Measurements from ENCODE around the gene SLC34A3.
A peak's percentile ranks its signal among the peaks of the same experiment; 100 is the strongest.

The SLC34A3 gene

DNA sequence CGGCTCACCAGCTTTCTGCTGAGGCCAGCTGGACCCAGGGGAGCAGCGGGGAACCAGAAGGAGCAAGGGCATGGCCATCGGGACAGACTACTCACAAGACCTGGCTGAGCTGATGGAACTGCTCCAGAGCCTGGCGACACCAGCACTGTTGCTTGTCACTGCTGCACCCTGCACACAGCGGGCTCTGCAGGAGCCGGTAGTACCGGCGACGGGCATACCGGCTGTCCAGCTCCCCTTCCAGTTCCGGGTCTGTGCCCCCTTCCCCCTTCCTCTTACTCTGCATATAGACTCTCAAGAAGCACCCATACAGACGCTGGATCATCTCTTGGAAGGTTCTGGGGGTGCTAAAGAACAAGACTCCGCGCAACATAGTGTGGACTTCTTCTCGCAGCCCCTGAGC lies 43.3 kb upstream of the SLC34A3 start:
- Histone ChIP-seq H3K4me3 (ENCODE audit: low read length) (peak overlapping the region; percentile 98), H3K27me3 (replicated peaks; ENCODE audit: insufficient read depth, low read length) (no peaks in the 10 kb centered on the region), H3K9ac (ENCODE audit: low read length) (peak overlapping the region; percentile 93), H3K79me2 (ENCODE audit: low read length) (peaks cover 59% of the 10 kb centered on the region), H3F3A (ENCODE audit: insufficient read depth, low read length) (peaks cover 19% of the 10 kb centered on the region), H3K9me3 (replicated peaks; ENCODE audit: insufficient read depth, low read length) (no peaks in the 10 kb centered on the region), H3K36me3 (replicated peaks; ENCODE audit: insufficient read depth, low read length) (no peaks in the 10 kb centered on the region), H3K4me1 (ENCODE audit: low read length) (peaks cover 17% of the 10 kb centered on the region), H3K4me2 (ENCODE audit: low read depth, low read length) (peak overlapping the region; percentile 91), H3K9me2 (replicated peaks; ENCODE audit: insufficient read depth, low read length) (no peaks in the 10 kb centered on the region), H2AFZ (ENCODE audit: low read length) (no peak overlapping the region), H3K27ac (ENCODE audit: low read length) (no peak overlapping the region), H4K20me1 (ENCODE audit: insufficient read depth, low read length) (no peaks in the 10 kb centered on the region)
- TF ChIP-seq, protein P1, sequence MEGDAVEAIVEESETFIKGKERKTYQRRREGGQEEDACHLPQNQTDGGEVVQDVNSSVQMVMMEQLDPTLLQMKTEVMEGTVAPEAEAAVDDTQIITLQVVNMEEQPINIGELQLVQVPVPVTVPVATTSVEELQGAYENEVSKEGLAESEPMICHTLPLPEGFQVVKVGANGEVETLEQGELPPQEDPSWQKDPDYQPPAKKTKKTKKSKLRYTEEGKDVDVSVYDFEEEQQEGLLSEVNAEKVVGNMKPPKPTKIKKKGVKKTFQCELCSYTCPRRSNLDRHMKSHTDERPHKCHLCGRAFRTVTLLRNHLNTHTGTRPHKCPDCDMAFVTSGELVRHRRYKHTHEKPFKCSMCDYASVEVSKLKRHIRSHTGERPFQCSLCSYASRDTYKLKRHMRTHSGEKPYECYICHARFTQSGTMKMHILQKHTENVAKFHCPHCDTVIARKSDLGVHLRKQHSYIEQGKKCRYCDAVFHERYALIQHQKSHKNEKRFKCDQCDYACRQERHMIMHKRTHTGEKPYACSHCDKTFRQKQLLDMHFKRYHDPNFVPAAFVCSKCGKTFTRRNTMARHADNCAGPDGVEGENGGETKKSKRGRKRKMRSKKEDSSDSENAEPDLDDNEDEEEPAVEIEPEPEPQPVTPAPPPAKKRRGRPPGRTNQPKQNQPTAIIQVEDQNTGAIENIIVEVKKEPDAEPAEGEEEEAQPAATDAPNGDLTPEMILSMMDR (IDR thresholded peaks at IDR 0.05; ENCODE audit: low read length): no peak
- TF ChIP-seq EZH2phosphoT487 (IDR thresholded peaks at IDR 0.05; ENCODE audit: low read length): no peak
- TF ChIP-seq EZH2 (optimal IDR thresholded peaks at IDR 0.05; ENCODE audit: low read depth, low read length): no peak
- DNase-seq: no peak

DNA sequence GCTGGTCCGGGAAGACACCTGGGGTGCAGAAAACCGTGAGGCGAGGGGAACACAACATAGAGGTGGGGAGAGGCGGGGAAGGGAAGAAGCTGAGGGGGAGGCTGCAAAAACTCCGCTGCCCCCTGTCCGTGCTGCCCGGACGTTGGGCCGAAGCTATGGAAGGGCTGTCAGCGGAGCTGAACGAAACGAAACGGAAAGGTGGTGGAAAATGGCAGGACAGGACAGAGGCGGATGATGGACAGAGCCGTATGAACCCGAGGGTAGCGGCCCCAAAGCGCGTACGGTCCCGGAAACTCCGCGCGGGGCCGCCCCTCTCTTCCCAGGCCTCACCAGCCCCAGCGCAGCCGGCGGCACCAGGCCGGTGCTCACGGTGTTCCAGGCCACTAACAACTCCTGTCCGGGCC lies 42.6 kb upstream of the SLC34A3 start:
- H3K36me3 ChIP-seq (replicated peaks; ENCODE audit: insufficient read depth, low read length): no peaks in the 10 kb centered on the region
- DNase-seq: no peak

DNA sequence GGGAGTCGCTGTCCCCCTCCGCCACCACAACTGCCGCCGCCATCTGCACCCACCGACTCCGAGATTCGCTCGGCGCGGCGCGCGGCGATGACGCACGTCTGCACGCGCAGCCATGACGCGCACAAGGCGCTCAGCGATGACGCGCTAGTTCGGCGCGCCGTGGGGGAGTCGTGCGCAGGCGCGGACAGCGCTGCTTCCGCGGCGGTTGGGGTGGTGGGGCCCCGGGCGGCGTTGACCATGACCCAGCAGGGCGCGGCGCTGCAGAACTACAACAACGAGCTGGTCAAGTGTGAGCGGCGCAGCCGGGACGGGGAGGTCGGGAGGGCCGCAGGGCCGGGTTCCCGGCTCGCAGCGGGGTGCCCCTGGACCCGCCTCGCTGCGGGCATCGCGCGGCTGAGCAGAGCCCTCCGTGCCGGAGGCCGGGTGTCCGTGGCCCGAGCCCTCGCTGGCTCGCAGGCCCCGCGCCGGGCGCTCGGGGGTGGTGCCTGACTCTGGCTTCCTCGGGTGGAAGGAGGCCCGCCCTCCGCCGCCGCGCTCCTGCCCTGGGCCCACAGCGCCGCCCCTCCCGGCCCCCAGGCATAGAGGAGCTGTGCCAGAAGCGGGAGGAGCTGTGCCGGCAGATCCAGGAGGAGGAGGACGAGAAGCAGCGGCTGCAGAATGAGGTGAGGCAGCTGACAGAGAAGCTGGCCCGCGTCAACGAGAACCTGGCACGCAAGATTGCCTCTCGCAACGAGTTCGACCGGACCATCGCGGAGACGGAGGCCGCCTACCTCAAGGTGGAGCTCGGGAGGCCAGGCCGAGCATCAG lies 42.0 kb upstream of the SLC34A3 start, which contains the start of the genes ANAPC2 and SSNA1:
Gene ANAPC2, minus strand, starts transcription at position 71 of the 807 bp plus-strand sequence. Its CDS starts 28 bp downstream, at position 43.
Gene SSNA1, plus strand, starts transcription at position 187 of the 807 bp plus-strand sequence. Its CDS starts 51 bp downstream, at position 238.
- peak; percentile 96 for DNase-seq

More for the DNA sequence above, 42.6 kb upstream of the SLC34A3 start:
- peak overlapping the region; percentile 94; the same call in 1 of the 2 replicates for H3K27ac ChIP-seq (ENCODE audit: low read length)
- no peak for TF ChIP-seq EZH2phosphoT487 (IDR thresholded peaks at IDR 0.05; ENCODE audit: low read length)
- TF ChIP-seq, protein P1 (IDR thresholded peaks at IDR 0.05; ENCODE audit: low read length): no peak
- peak overlapping the region; percentile 98 for H3K4me3 ChIP-seq (ENCODE audit: low read length)
- H4K20me1 ChIP-seq (ENCODE audit: insufficient read depth, low read length): no peaks in the 10 kb centered on the region
- no peaks in the 10 kb centered on the region for H3K9me3 ChIP-seq (replicated peaks; ENCODE audit: insufficient read depth, low read length)
- H2AFZ ChIP-seq (ENCODE audit: low read length): peak overlapping the region; percentile 93
- peaks cover 19% of the 10 kb centered on the region for H3F3A ChIP-seq (ENCODE audit: insufficient read depth, low read length)
- H3K9ac ChIP-seq (ENCODE audit: low read length): peak overlapping the region; percentile 93
- H3K4me1 ChIP-seq (ENCODE audit: low read length): peaks cover 17% of the 10 kb centered on the region
- peaks cover 59% of the 10 kb centered on the region for H3K79me2 ChIP-seq (ENCODE audit: low read length)
- no peaks in the 10 kb centered on the region for H3K27me3 ChIP-seq (replicated peaks; ENCODE audit: insufficient read depth, low read length)
- no peaks in the 10 kb centered on the region for H3K9me2 ChIP-seq (replicated peaks; ENCODE audit: insufficient read depth, low read length)
- H3K4me2 ChIP-seq (ENCODE audit: low read depth, low read length): peak overlapping the region; percentile 91

More for the DNA sequence above, 42.0 kb upstream of the SLC34A3 start, which contains the start of the genes ANAPC2 and SSNA1:
- Histone ChIP-seq H3K9me2 (replicated peaks; ENCODE audit: insufficient read depth, low read length) (no peaks in the 10 kb centered on the region), H4K20me1 (ENCODE audit: insufficient read depth, low read length) (no peaks in the 10 kb centered on the region), H3K27ac (ENCODE audit: low read length) (peak within 1 kb of the TSS; percentile 94), H3K9me3 (replicated peaks; ENCODE audit: insufficient read depth, low read length) (no peaks in the 10 kb centered on the region), H3K4me3 (ENCODE audit: low read length) (peak within 1 kb of the TSS; percentile 98), H3K9ac (ENCODE audit: low read length) (peak within 1 kb of the TSS; percentile 93), H3K79me2 (ENCODE audit: low read length) (peaks cover 59% of the 10 kb centered on the region), H3K36me3 (replicated peaks; ENCODE audit: insufficient read depth, low read length) (no peaks in the 10 kb centered on the region), H3K27me3 (replicated peaks; ENCODE audit: insufficient read depth, low read length) (no peaks in the 10 kb centered on the region), H3F3A (ENCODE audit: insufficient read depth, low read length) (peaks cover 19% of the 10 kb centered on the region), H3K4me1 (ENCODE audit: low read length) (peaks cover 17% of the 10 kb centered on the region), H2AFZ (ENCODE audit: low read length) (peak within 1 kb of the TSS; percentile 93), H3K4me2 (ENCODE audit: low read depth, low read length) (peak within 1 kb of the TSS; percentile 93)
- TF ChIP-seq EZH2phosphoT487 (IDR thresholded peaks at IDR 0.05; ENCODE audit: low read length): no peak
- TF ChIP-seq, protein P1 (IDR thresholded peaks at IDR 0.05; ENCODE audit: low read length): peak; percentile 49

Measured in MM.1S (cell line).